H1 (cell line): Measurements from ENCODE around the gene OS9. TPM values are rescaled to one million over a fixed set of nuclear protein-coding genes. Genes with fewer than 3 reads are reported as not detected.

Source experiments
- ASH2L ChIP-seq: fragments of 200-600, 300-600 bp; sonication (generic); IDR thresholded peaks from one replicate; pipeline ENCODE4 v1.7.1; 2017; ENCODE audit warnings: low read length
- BCL11A ChIP-seq, 2 experiments: IDR thresholded peaks; one replicate each; pipeline ENCODE4 v1.6.1; 2011; ENCODE audit warnings: low read depth in 2 of 2, low read length in 2 of 2, mild to moderate bottlenecking in 2 of 2
- KDM5A ChIP-seq: fragments of 200-600 bp; IDR thresholded peaks from 2 replicates; pipeline ENCODE4 v1.7.1; 2012; ENCODE audit warnings: mild to moderate bottlenecking, low read length, inconsistent platforms, mixed read lengths
- RAD21 ChIP-seq, 2 experiments: IDR thresholded peaks in 1 of 2; conservative IDR thresholded peaks in 1 of 2; 2 replicates each; pipeline ENCODE4 v1.6.1; 2011; ENCODE audit warnings: low read depth in 2 of 2, low read length in 2 of 2, improper control_type of control experiment in 1 of 2, inconsistent platforms in 1 of 2, mild to moderate bottlenecking in 1 of 2, moderate library complexity in 1 of 2
- SIRT6 ChIP-seq: IDR thresholded peaks from one replicate; pipeline ENCODE4 v1.7.1; 2012; ENCODE audit warnings: low read length, inconsistent platforms
- TAF1 ChIP-seq: IDR thresholded peaks from 2 replicates; pipeline ENCODE4 v1.6.1; 2011; ENCODE audit warnings: mild to moderate bottlenecking, low read depth, low read length
- TAF7 ChIP-seq: optimal IDR thresholded peaks from 2 replicates; pipeline ENCODE3; 2011; ENCODE audit warnings: low read depth, mild to moderate bottlenecking, inconsistent platforms, low read length, moderate library complexity, borderline replicate concordance
- polyA plus RNA-seq, 7 experiments: library from polyadenylated mRNA; depleted of rRNA in 3 of 7; stranded (reverse) in 5 of 7; unstranded in 2 of 7; fragments of >200 nt in 5 of 7; fragments of 200-250 nt in 2 of 7; gene quantifications; 1 replicate in 5 of 7; 2 replicates in 1 of 7; 4 replicates in 1 of 7; pipeline versions ENCODE4 v1.2.1 to v1.2.3, GENCODE V29; 2011 to 2013; ENCODE audit warnings: missing spikeins in 2 of 7, mixed read lengths in 2 of 7
- total RNA-seq: library from RNA; stranded (reverse); fragmentation: NEBNext Ultra II Directional; extraction: Animal tissue kit (Norgen Biotek cat#: 25700); gene quantifications from 2 replicates; pipeline ENCODE4 v1.2.1, GENCODE V29; 2021

Gene OS9
- total and polyA plus RNA-seq, 2 of the 8 experiments (the other 6 are each of a cell fraction or from before 2014, with no cell fraction given), result 71.0 to 108 TPM

DNA sequence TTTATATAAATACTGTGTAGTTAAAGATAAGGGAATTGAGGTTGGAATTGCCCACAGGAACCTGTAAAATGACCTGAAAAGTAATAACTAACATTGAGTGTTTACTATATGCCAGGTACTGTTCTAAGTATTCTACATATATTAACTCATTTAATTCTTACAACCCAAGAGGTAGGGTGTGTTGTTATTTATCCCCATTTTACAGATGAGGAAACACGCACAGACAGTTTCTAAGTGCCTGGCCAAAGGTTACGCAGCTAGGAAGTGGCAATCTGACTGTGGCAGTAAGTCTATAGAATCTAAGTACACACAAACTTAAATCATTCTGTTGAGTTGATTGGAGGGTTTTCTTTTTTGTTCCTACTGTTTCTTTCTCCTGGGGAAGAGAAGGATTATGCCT lies 49.8 kb downstream of the OS9 start (continued):
- TF ChIP-seq TAF7, result no peak
- no peak for TF ChIP-seq BCL11A (IDR thresholded peaks at IDR 0.05; ENCODE audit: low read depth in 2 of 2, low read length in 2 of 2)
- no peak for TF ChIP-seq SIRT6
- TF ChIP-seq ASH2L, result no peak
- no peak for TF ChIP-seq KDM5A
- TF ChIP-seq RAD21 (IDR thresholded peaks at IDR 0.05 in 1 of 2, conservative IDR thresholded peaks at IDR 0.05 in 1 of 2; ENCODE audit: low read depth in 2 of 2, low read length in 2 of 2), result no peak
- TF ChIP-seq TAF1, result no peak
